ENCODE results near the gene VPS16.

GRCh38 chr20:2888224-2888955 lies 47.8 kb downstream of the VPS16 start:
- TF ChIP-seq EP300 (IDR thresholded peaks at IDR 0.05) (no peak), CTCF (IDR thresholded peaks at IDR 0.05) (no peak), POLR2A (IDR thresholded peaks at IDR 0.05) (no peak), POLR2AphosphoS5 (IDR thresholded peaks at IDR 0.05) (no peak)

Data from sigmoid colon (tissue), 4 donors.